GM13976 (cell line): Measurements from ENCODE around the gene FBXO38.

Source experiments
- DNase-seq: peaks from one replicate; pipeline ENCODE4 v3.0.0; 2012; ENCODE audit warnings: low spot score
- CTCF ChIP-seq: IDR thresholded peaks from 2 replicates; pipeline ENCODE4 v1.5.1; 2012; ENCODE audit warnings: borderline replicate concordance, mild to moderate bottlenecking; ENCODE audit not compliant: insufficient read depth; ENCODE audit errors: extremely low read depth, missing control alignments, control extremely low read depth
- in situ Hi-C: fragments of 300-500 bp; cut with MboI; formaldehyde crosslinking; loops from one replicate; pipeline ENCODE4 v1.12.0; 2022; ENCODE audit warnings: low sequenced_read_pairs, mixed read lengths, inconsistent platforms; ENCODE audit not compliant: unreplicated experiment

The FBXO38 gene

GRCh38 chr5:148446611-148447010 is 62.9 kb downstream of the FBXO38 start:
- DNase-seq: no peak
- no peak for TF ChIP-seq CTCF
- in situ Hi-C loops: no loop called here

DNA sequence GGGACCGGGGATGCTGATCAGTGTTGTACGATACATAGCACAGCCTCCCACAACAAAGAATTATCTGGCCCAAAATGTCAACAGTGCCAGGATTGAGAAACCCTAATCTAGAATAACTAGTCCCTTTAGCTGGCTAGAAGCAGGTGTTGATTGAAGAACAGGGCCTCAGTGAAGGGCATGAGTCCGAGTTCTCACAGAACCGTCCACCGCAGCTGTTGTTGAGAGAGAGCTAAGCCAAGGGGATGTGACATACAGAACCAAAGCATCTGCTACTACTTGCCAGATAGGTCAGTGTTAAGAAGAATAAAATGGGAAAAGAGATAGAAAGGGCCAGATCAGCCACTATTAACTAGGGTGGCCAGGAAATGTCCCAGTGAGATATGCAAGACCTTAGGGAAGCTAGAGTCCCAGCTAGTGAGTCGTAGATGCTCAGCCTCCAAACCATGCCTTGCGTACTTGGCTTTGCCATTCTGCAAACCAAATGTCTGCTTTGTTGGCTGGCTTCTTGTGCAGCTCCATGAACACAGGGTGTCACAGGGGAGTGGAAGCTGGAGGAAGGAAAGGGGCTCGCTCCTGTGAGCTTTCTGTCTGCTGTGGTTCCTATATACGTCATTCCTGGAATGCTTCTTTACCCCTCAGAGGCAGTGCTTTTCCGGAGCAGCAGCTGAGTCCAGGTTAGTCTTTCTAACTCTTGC is 68.9 kb downstream of the FBXO38 start:
- TF ChIP-seq CTCF: no peak
- in situ Hi-C loops: loop anchor here (25.0 kb wide), 1 partner anchor 265 kb away; no protein-coding TSS in a partner anchor
- no peak for DNase-seq

- TF ChIP-seq CTCF: no peak
- DNase-seq: no peak
- in situ Hi-C loops: loop anchor here (25.0 kb wide), 1 partner anchor 267 kb away; no protein-coding TSS in a partner anchor
Measured at GRCh38 chr5:148454576-148454975, 70.8 kb downstream of the FBXO38 start.

- in situ Hi-C loops: loop anchor here (25.0 kb wide), 1 partner anchor 268 kb away; no protein-coding TSS in a partner anchor
- TF ChIP-seq CTCF: no peak
- no peak for DNase-seq
Measured at GRCh38 chr5:148455185-148455584, 71.4 kb downstream of the FBXO38 start.

- no peak for DNase-seq
- in situ Hi-C loops: loop anchor here (25.0 kb wide), 1 partner anchor 270 kb away; no protein-coding TSS in a partner anchor
- no peak for TF ChIP-seq CTCF
Measured at GRCh38 chr5:148457183-148457620, 73.4 kb downstream of the FBXO38 start.

- in situ Hi-C loops: loop anchor here (25.0 kb wide), 1 partner anchor 271 kb away; no protein-coding TSS in a partner anchor
- no peak for TF ChIP-seq CTCF
- DNase-seq: no peak
Measured at GRCh38 chr5:148458036-148458888, 74.5 kb downstream of the FBXO38 start.
